Cortex of kidney (tissue), 1 donor: Measurements from ENCODE around the gene FNDC5.

Experiments used
- DNase-seq: peaks from one replicate; lab custom pipeline; 2025; lab: John Stamatoyannopoulos, UW

The FNDC5 gene

GRCh38 chr1:32864375-32865019, 6.2 kb downstream of the FNDC5 start:
- no peak for DNase-seq

- DNase-seq = no peak
Observed at GRCh38 chr1:32863881-32864245, 6.8 kb downstream of the FNDC5 start.

- no peak for DNase-seq
Observed at GRCh38 chr1:32863218-32863880, 7.4 kb downstream of the FNDC5 start.

GRCh38 chr1:32861904-32862695, 8.6 kb downstream of the FNDC5 start:
- DNase-seq = no peak

- no peak for DNase-seq
Observed at GRCh38 chr1:32860566-32860965, 10.1 kb downstream of the FNDC5 start.

- no peak for DNase-seq
Observed at GRCh38 chr1:32859915-32860314, 10.8 kb downstream of the FNDC5 start.

- DNase-seq = no peak
Observed at GRCh38 chr1:32858791-32859190, 11.9 kb downstream of the FNDC5 start.

GRCh38 chr1:32858136-32858535, 12.6 kb downstream of the FNDC5 start:
- no peak for DNase-seq

- no peak for DNase-seq
Observed at GRCh38 chr1:32855861-32856617, 14.7 kb downstream of the FNDC5 start.

- no peak for DNase-seq
Observed at GRCh38 chr1:32848354-32849063, 22.2 kb downstream of the FNDC5 start.

- DNase-seq = no peak
Observed at GRCh38 chr1:32831878-32832277, 38.8 kb downstream of the FNDC5 start.

GRCh38 chr1:32830092-32830852, 40.4 kb downstream of the FNDC5 start:
- no peak for DNase-seq

GRCh38 chr1:32828341-32828740, 42.4 kb downstream of the FNDC5 start:
- DNase-seq = no peak

- no peak for DNase-seq
Observed at GRCh38 chr1:32825181-32825580, 45.5 kb downstream of the FNDC5 start.

GRCh38 chr1:32818804-32819541, 51.7 kb downstream of the FNDC5 start:
- DNase-seq = no peak

- no peak for DNase-seq
Observed at GRCh38 chr1:32817815-32818786, 52.6 kb downstream of the FNDC5 start.

- peak; percentile 88 for DNase-seq
Observed at GRCh38 chr1:32817159-32817814, 53.4 kb downstream of the FNDC5 start, which contains the start of the genes S100PBP and YARS1. Gene S100PBP, plus strand, starts transcription at chr1:32817653. Its CDS starts 8,447 bp downstream, at chr1:32826100. Gene YARS1, minus strand, starts transcription at chr1:32817358. Its CDS starts 114 bp downstream, at chr1:32817244.

- DNase-seq = no peak
Observed at GRCh38 chr1:32816676-32817158, 54.0 kb downstream of the FNDC5 start.
